Measurements from ENCODE around the gene MEPE. TPM values are rescaled to one million over a fixed set of nuclear protein-coding genes. Genes with fewer than 3 reads are reported as not detected.

The MEPE gene
- total and polyA plus RNA-seq, 2 of the 8 experiments (the other 6 are each of a cell fraction or from before 2014, with no cell fraction given), result not detected

DNA sequence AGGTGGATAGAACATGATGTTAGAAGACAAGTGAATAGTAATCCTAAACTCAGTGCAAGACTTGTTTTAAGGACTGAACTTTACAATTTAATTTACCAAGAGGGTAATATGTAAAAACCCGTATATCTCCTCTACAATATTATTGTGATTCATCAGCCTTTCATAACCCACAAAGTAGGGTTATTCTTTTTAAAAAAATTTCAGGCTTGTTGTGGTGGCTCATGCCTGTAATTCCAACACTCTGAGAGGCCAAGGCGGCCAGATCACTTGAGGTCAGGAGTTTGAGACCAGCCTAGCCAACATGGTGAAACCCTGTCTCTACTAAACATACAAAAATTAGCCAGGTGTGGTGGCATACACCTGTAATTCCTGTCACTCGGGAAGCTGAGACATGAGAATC lies 26.2 kb upstream of the MEPE start:
- no peaks in the 10 kb centered on the region for H3K79me2 ChIP-seq (ENCODE audit: control insufficient read depth in 1 of 2, insufficient read depth in 2 of 2, low read length in 2 of 2)
- H4K5ac ChIP-seq (ENCODE audit: insufficient read length, low read depth, low read length), result no peak overlapping the region
- no peak overlapping the region for H2BK20ac ChIP-seq (ENCODE audit: low read length)
- no peak overlapping the region for H2AK5ac ChIP-seq (ENCODE audit: low read depth, low read length)
- H3K27me3 ChIP-seq (replicated peaks in 1 of 4; ENCODE audit: control insufficient read depth in 3 of 4, extremely low read depth in 1 of 4, insufficient read depth in 3 of 4, low read length in 3 of 4), result no peaks in the 10 kb centered on the region
- H3K14ac ChIP-seq (ENCODE audit: insufficient read length), result no peak overlapping the region
- H2BK5ac ChIP-seq (ENCODE audit: low read depth, low read length), result no peak overlapping the region
- no peak overlapping the region for H3K56ac ChIP-seq (replicated peaks; ENCODE audit: insufficient read length, low read depth, low read length)
- H2AFZ ChIP-seq (ENCODE audit: low read length), result no peak overlapping the region
- 0 out of 7 replicates have a peak, but pooled peaks cover 0 to 1% (median 0%) of the 10 kb centered on the region in 4 experiments for H3K4me1 ChIP-seq (replicated peaks in 1 of 4; ENCODE audit: control insufficient read depth in 3 of 4, insufficient read depth in 4 of 4, low read length in 3 of 4)
- H2BK12ac ChIP-seq (ENCODE audit: low read depth, low read length), result no peak overlapping the region
- no peak overlapping the region for H3K18ac ChIP-seq (ENCODE audit: extremely low read depth, low read length)
- no peak overlapping the region for H4K8ac ChIP-seq (ENCODE audit: extremely low read depth, insufficient read depth, low read length)
- H4K91ac ChIP-seq (replicated peaks; ENCODE audit: insufficient read length, low read length), result no peak overlapping the region
- H3K9ac ChIP-seq (replicated peaks in 1 of 4; ENCODE audit: extremely low read depth in 1 of 4, low read depth in 3 of 4, low read length in 3 of 4), result no peak overlapping the region
- no peak overlapping the region for H3K4ac ChIP-seq (replicated peaks; ENCODE audit: insufficient read length, low read depth, low read length)
- no peaks in the 10 kb centered on the region for H3K79me1 ChIP-seq (ENCODE audit: low read depth, low read length)
- ChIA-PET POLR2A (ENCODE audit: partially characterized antibody) (no interaction called here), CTCF (ENCODE audit: partially characterized antibody) (interaction anchor here (0.9 to 1.1 kb wide), 3 partner anchors 32 to 138 kb away, joined by 3 to 5 read pairs (median 4); no protein-coding TSS in a partner anchor)
- no peaks in the 10 kb centered on the region for H4K20me1 ChIP-seq (replicated peaks in 1 of 2; ENCODE audit: control insufficient read depth in 1 of 2, insufficient read depth in 2 of 2, low read length in 2 of 2)
- no peak overlapping the region for H3K4me3 ChIP-seq (ENCODE audit: extremely low read depth in 1 of 4, insufficient read depth in 2 of 4, low read depth in 3 of 4, low read length in 4 of 4)
- no peak overlapping the region for H2BK120ac ChIP-seq (replicated peaks; ENCODE audit: low read depth, low read length)
- no peak overlapping the region for H3K4me2 ChIP-seq (ENCODE audit: insufficient read depth in 1 of 2, low read depth in 2 of 2, low read length in 2 of 2)
- H3K36me3 ChIP-seq (ENCODE audit: control insufficient read depth in 2 of 4, insufficient read depth in 4 of 4, low read length in 3 of 4), result no peaks in the 10 kb centered on the region
- H3K23me2 ChIP-seq (ENCODE audit: low read depth, low read length), result no peaks in the 10 kb centered on the region
- H3K9me3 ChIP-seq (ENCODE audit: insufficient read depth in 2 of 2, low read depth in 1 of 2, low read length in 1 of 2), result peaks cover 0 to 4% of the 10 kb centered on the region in 2 experiments; a peak in 2 of 4 replicates
- WGBS, 2 experiments (ENCODE audit: extremely low coverage in 1 of 2, insufficient coverage in 1 of 2, insufficient read length in 1 of 2, insufficient replicate concordance in 2 of 2, low coverage in 1 of 2, low lambda C conversion rate in 2 of 2, missing lambda C conversion rate in 1 of 2), result 88% methylated on average over 3 of the region's 3 CpGs; no CpG with 5 or more reads in 1 of the 2 experiments
- FAIRE-seq (no peak), DNase-seq (ENCODE audit: low read depth in 1 of 2, low spot score in 2 of 2) (no peak)
- H2BK15ac ChIP-seq (ENCODE audit: low read length), result no peak overlapping the region
- no peak overlapping the region for H3K23ac ChIP-seq (ENCODE audit: insufficient read length)
- H3K27ac ChIP-seq (ENCODE audit: low read depth, low read length), result no peak overlapping the region
- no peak for TF ChIP-seq SAP30 (IDR thresholded peaks at IDR 0.05; ENCODE audit: insufficient read depth, insufficient replicate concordance, low read length)
- TF ChIP-seq, protein P1, sequence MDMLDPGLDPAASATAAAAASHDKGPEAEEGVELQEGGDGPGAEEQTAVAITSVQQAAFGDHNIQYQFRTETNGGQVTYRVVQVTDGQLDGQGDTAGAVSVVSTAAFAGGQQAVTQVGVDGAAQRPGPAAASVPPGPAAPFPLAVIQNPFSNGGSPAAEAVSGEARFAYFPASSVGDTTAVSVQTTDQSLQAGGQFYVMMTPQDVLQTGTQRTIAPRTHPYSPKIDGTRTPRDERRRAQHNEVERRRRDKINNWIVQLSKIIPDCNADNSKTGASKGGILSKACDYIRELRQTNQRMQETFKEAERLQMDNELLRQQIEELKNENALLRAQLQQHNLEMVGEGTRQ (IDR thresholded peaks at IDR 0.05; ENCODE audit: low read length), result no peak
- TF ChIP-seq, protein P2, sequence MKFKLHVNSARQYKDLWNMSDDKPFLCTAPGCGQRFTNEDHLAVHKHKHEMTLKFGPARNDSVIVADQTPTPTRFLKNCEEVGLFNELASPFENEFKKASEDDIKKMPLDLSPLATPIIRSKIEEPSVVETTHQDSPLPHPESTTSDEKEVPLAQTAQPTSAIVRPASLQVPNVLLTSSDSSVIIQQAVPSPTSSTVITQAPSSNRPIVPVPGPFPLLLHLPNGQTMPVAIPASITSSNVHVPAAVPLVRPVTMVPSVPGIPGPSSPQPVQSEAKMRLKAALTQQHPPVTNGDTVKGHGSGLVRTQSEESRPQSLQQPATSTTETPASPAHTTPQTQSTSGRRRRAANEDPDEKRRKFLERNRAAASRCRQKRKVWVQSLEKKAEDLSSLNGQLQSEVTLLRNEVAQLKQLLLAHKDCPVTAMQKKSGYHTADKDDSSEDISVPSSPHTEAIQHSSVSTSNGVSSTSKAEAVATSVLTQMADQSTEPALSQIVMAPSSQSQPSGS (IDR thresholded peaks at IDR 0.05; ENCODE audit: low read length), result no peak
- no peak for TF ChIP-seq SUZ12 (IDR thresholded peaks at IDR 0.05; ENCODE audit: low read length)
- TF ChIP-seq TBP (IDR thresholded peaks at IDR 0.05; ENCODE audit: low read depth, low read length), result no peak
- no peak for TF ChIP-seq RBBP5 (IDR thresholded peaks at IDR 0.05; ENCODE audit: borderline replicate concordance, low read depth, low read length)
- no peak for TF ChIP-seq NRF1 (IDR thresholded peaks at IDR 0.05; ENCODE audit: low read depth, low read length)
- no peak for TF ChIP-seq BRCA1 (IDR thresholded peaks at IDR 0.05; ENCODE audit: low read depth, low read length)
- no peak for TF ChIP-seq SP2 (IDR thresholded peaks at IDR 0.05; ENCODE audit: low read length)
- TF ChIP-seq, protein P3, sequence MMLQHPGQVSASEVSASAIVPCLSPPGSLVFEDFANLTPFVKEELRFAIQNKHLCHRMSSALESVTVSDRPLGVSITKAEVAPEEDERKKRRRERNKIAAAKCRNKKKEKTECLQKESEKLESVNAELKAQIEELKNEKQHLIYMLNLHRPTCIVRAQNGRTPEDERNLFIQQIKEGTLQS (IDR thresholded peaks at IDR 0.05; ENCODE audit: insufficient read depth, low read depth, low read length), result no peak
- no peak for TF ChIP-seq TCF12 (IDR thresholded peaks at IDR 0.05; ENCODE audit: low read depth, low read length)
